Dendritic cell treated with granulocyte-macrophage colony-stimulating factor and Interleukin-4, amounts not matched to agents 40 ng/mL and 50 ng/mL, for 4 days (primary cell): ENCODE measurements around the gene IL15.

Experiments
- H3K27ac Mint-ChIP-seq: one replicate; pipeline ENCODE4 v1.8.0; 2022; ENCODE audit warnings: mild to moderate bottlenecking, mixed read lengths
- H3K27me3 Mint-ChIP-seq: one replicate; pipeline ENCODE4 v1.8.0; 2022; ENCODE audit warnings: mild to moderate bottlenecking, mixed read lengths
- H3K36me3 Mint-ChIP-seq: one replicate; pipeline ENCODE4 v1.8.0; 2022; ENCODE audit warnings: low read depth, mixed read lengths
- H3K4me1 Mint-ChIP-seq: one replicate; pipeline ENCODE4 v1.8.0; 2022; ENCODE audit warnings: low read depth, mixed read lengths
- H3K4me3 Mint-ChIP-seq: one replicate; pipeline ENCODE4 v1.8.0; 2022; ENCODE audit warnings: mild to moderate bottlenecking, moderate library complexity, mixed read lengths
- H3K9me3 Mint-ChIP-seq: one replicate; pipeline ENCODE4 v1.8.0; 2022; ENCODE audit warnings: mixed read lengths
- intact Hi-C: fragments of 100-400 bp; cut with micrococcal nuclease; formaldehyde crosslinking; loops from one replicate; pipeline ENCODE4 v1.15.0; 2022

Gene IL15

DNA sequence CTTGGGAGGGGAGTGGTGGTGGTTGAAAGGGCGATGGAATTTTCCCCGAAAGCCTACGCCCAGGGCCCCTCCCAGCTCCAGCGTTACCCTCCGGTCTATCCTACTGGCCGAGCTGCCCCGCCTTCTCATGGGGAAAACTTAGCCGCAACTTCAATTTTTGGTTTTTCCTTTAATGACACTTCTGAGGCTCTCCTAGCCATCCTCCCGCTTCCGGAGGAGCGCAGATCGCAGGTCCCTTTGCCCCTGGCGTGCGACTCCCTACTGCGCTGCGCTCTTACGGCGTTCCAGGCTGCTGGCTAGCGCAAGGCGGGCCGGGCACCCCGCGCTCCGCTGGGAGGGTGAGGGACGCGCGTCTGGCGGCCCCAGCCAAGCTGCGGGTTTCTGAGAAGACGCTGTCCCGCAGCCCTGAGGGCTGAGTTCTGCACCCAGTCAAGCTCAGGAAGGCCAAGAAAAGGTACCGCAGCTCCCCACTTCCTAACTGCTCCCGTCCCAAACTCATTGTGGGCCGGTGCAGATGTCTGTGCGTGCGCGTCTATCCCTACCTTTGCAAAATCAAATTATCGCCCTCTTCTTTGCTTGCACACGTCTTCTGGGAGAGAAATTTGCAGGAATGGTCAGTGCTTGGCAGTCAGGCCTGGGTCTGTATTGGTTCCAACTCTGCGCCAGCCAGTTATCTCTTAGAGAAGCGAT is 533 bp downstream of the IL15 start:
- no peaks in the 10 kb centered on the region for H3K9me3 Mint-ChIP-seq
- H3K4me1 Mint-ChIP-seq, result peaks cover 31% of the 10 kb centered on the region
- peaks cover 11% of the 10 kb centered on the region for H3K36me3 Mint-ChIP-seq
- peak overlapping the region; percentile 92 for H3K4me3 Mint-ChIP-seq
- intact Hi-C loops, result loop anchor here (5.0 to 10.0 kb wide), 4 partner anchors 70 to 842 kb away; no protein-coding TSS in a partner anchor
- peaks cover 24% of the 10 kb centered on the region for H3K27me3 Mint-ChIP-seq
- peak overlapping the region; percentile 92 for H3K27ac Mint-ChIP-seq

DNA sequence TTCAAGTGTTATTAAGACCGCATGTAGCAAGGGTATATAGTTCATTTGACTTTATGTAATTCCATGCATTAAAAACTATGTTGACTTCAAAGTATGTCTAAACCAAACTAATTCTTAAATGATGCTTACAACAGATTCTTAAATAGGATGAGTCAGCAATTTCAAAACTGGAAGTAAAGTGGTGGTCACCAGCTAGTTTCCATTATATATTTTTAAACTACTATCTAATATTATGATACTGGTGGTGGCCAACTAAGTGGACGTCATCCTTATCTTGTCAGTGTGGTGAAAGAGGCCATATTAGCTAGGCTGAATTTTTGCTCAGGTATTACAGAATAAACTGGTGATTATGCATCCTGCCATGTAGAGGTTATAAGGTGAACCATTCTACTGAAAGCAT is 1.2 kb downstream of the IL15 start:
- Mint-ChIP-seq H3K27ac (peak overlapping the region; percentile 92), H3K36me3 (peaks cover 11% of the 10 kb centered on the region), H3K9me3 (no peaks in the 10 kb centered on the region), H3K4me1 (peaks cover 37% of the 10 kb centered on the region), H3K4me3 (peak overlapping the region; percentile 92), H3K27me3 (peaks cover 24% of the 10 kb centered on the region)
- intact Hi-C loops, result loop anchor here (5.0 to 10.0 kb wide), 4 partner anchors 70 to 843 kb away; no protein-coding TSS in a partner anchor

GRCh38 chr4:141638230-141638629 is 1.8 kb downstream of the IL15 start:
- Mint-ChIP-seq H3K4me3 (peak overlapping the region; percentile 17), H3K27me3 (peaks cover 24% of the 10 kb centered on the region), H3K9me3 (no peaks in the 10 kb centered on the region), H3K27ac (no peak overlapping the region), H3K36me3 (peaks cover 11% of the 10 kb centered on the region), H3K4me1 (peaks cover 43% of the 10 kb centered on the region)
- intact Hi-C loops, result loop anchor here (5.0 to 10.0 kb wide), 4 partner anchors 69 to 843 kb away; no protein-coding TSS in a partner anchor

GRCh38 chr4:141640696-141641095 is 4.3 kb downstream of the IL15 start:
- Mint-ChIP-seq H3K27me3 (peaks cover 19% of the 10 kb centered on the region), H3K9me3 (no peaks in the 10 kb centered on the region), H3K4me1 (peaks cover 55% of the 10 kb centered on the region), H3K4me3 (peak overlapping the region; percentile 28), H3K36me3 (peaks cover 11% of the 10 kb centered on the region), H3K27ac (peak overlapping the region; percentile 41)
- intact Hi-C loops, result no loop called here

GRCh38 chr4:141642063-141642462 is 5.7 kb downstream of the IL15 start:
- Mint-ChIP-seq H3K4me1 (peaks cover 52% of the 10 kb centered on the region), H3K9me3 (no peaks in the 10 kb centered on the region), H3K27me3 (peaks cover 7% of the 10 kb centered on the region), H3K36me3 (peaks cover 1% of the 10 kb centered on the region), H3K27ac (peak overlapping the region; percentile 8), H3K4me3 (no peak overlapping the region)
- intact Hi-C loops, result no loop called here

GRCh38 chr4:141642711-141643110 is 6.3 kb downstream of the IL15 start:
- intact Hi-C loops, result no loop called here
- Mint-ChIP-seq H3K27ac (peak overlapping the region; percentile 8), H3K9me3 (no peaks in the 10 kb centered on the region), H3K27me3 (peaks cover 6% of the 10 kb centered on the region), H3K4me1 (peaks cover 54% of the 10 kb centered on the region), H3K36me3 (no peaks in the 10 kb centered on the region), H3K4me3 (no peak overlapping the region)

DNA sequence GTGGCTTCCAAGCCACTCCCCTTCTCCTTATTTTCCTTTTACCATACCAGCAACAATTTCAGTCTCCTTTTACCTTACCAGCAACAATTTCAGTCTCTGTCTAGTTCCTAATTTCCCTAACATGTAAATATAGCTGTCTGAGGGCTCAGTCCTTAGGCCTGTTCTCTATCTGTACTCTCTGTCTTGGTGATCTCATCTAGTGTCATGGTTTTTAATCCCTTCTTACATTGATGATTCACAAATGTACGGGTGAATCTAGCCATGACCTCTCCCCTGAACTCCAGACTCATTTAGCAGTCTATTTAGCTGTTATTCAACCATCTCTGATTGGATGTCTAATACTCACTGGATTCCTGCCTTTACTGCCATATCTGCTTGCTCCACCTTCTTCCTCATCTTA is 7.2 kb downstream of the IL15 start:
- H3K27ac Mint-ChIP-seq, result peak overlapping the region; percentile 8
- no peak overlapping the region for H3K4me3 Mint-ChIP-seq
- H3K9me3 Mint-ChIP-seq, result no peaks in the 10 kb centered on the region
- H3K36me3 Mint-ChIP-seq, result no peaks in the 10 kb centered on the region
- peaks cover 58% of the 10 kb centered on the region for H3K4me1 Mint-ChIP-seq
- intact Hi-C loops, result no loop called here
- H3K27me3 Mint-ChIP-seq, result peaks cover 3% of the 10 kb centered on the region

- no peaks in the 10 kb centered on the region for H3K36me3 Mint-ChIP-seq
- no peak overlapping the region for H3K4me3 Mint-ChIP-seq
- intact Hi-C loops, result no loop called here
- peaks cover 55% of the 10 kb centered on the region for H3K4me1 Mint-ChIP-seq
- H3K9me3 Mint-ChIP-seq, result no peaks in the 10 kb centered on the region
- H3K27ac Mint-ChIP-seq, result no peak overlapping the region
- peaks cover 3% of the 10 kb centered on the region for H3K27me3 Mint-ChIP-seq
These were observed 9.4 kb downstream of the IL15 start for GRCh38 chr4:141645611-141646340.

- intact Hi-C loops, result no loop called here
- Mint-ChIP-seq H3K4me3 (no peak overlapping the region), H3K9me3 (no peaks in the 10 kb centered on the region), H3K36me3 (no peaks in the 10 kb centered on the region), H3K4me1 (peaks cover 51% of the 10 kb centered on the region), H3K27me3 (peaks cover 3% of the 10 kb centered on the region), H3K27ac (no peak overlapping the region)
These were observed 10.6 kb downstream of the IL15 start for GRCh38 chr4:141646969-141647368.

DNA sequence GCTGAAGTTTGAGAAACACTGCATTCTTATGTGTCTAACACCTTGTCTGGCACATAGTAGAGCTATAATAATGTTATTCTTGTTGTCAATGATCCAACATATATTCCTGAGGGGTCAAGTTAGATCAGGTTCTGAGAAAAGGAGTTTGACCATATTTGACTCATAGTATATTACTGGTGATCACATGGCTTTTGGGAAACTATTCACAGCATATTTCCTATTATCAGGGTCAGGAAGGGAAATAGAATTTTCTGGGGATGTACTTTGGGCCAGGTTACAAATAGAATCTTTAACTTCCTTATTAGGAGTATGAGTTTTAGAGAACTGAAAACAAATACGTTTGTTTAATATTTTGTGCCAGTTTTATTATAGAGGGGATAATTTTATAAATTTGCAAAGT is 11.6 kb downstream of the IL15 start:
- H3K27ac Mint-ChIP-seq, result no peak overlapping the region
- no peaks in the 10 kb centered on the region for H3K36me3 Mint-ChIP-seq
- peaks cover 42% of the 10 kb centered on the region for H3K4me1 Mint-ChIP-seq
- H3K27me3 Mint-ChIP-seq, result peaks cover 3% of the 10 kb centered on the region
- no peaks in the 10 kb centered on the region for H3K9me3 Mint-ChIP-seq
- H3K4me3 Mint-ChIP-seq, result no peak overlapping the region
- intact Hi-C loops, result no loop called here

DNA sequence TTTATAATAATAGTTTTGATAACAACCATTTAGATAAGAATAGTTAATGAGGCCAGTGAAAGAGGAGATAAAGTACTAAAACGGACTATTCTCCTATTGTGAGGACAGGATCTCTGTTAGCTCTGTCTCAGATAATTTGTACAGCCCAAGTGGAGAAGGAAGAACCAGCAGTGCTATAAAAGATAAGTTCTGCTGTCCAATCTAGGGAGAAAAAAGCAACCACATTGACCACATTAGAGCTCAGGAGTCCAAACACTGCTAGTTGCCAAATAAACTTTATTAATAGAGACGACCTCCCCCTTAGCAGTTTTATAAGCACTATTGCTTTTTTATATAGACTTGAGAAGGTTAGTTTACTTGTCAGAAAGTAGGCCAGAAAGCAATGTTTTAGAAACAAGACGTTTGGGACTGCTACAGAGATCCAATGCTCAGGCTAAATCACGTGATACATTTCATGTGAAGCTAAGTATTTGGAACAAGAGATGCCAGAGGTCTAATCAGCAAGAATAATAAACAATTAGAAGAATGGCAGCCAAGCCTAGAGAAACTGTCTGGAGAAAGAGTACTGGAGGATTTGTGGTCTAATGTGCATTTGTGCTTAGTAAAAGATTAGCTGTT is 15.9 kb downstream of the IL15 start:
- Mint-ChIP-seq H3K4me3 (no peak overlapping the region), H3K36me3 (no peaks in the 10 kb centered on the region), H3K9me3 (no peaks in the 10 kb centered on the region), H3K27me3 (no peaks in the 10 kb centered on the region), H3K27ac (no peak overlapping the region), H3K4me1 (peaks cover 34% of the 10 kb centered on the region)
- intact Hi-C loops, result no loop called here

DNA sequence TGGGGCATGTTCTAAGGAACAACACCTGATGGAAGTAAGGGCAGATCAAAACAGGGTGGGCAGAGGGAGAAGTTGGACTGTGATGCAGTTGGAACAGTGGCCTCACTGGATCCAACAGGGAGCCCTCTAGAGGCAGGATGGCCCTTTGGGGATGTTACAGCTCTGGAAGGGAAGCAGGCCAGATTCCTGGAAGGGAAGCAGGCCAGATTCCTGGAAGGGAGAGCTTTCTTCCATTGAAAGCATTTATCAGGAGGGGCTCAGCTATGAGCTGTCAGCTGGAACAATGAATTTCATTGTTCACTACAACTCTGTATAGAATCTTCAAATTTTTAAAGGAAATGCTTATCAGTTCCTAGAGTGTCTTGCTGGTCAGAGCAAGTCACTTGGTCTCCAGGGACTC is 17.7 kb downstream of the IL15 start:
- H3K4me3 Mint-ChIP-seq, result no peak overlapping the region
- no peaks in the 10 kb centered on the region for H3K27me3 Mint-ChIP-seq
- H3K9me3 Mint-ChIP-seq, result no peaks in the 10 kb centered on the region
- no peak overlapping the region for H3K27ac Mint-ChIP-seq
- peaks cover 24% of the 10 kb centered on the region for H3K4me1 Mint-ChIP-seq
- intact Hi-C loops, result no loop called here
- no peaks in the 10 kb centered on the region for H3K36me3 Mint-ChIP-seq

DNA sequence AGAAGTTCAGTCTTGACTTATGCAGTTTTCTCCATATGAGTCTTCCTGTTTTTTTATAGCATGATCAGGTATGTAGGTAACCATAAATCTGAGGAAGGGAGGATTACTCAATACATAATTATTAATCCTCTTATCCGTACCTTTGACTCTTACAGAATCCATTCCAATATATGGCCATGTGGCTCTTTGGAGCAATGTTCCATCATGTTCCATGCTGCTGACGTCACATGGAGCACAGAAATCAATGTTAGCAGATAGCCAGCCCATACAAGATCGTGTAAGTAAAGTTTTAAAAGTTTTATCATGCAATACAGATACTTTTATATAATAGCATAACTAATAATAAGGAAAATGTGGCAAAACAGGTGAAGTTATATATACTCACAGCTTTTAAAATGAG is 19.6 kb downstream of the IL15 start:
- intact Hi-C loops, result no loop called here
- Mint-ChIP-seq H3K9me3 (no peaks in the 10 kb centered on the region), H3K27me3 (no peaks in the 10 kb centered on the region), H3K27ac (no peak overlapping the region), H3K4me1 (peaks cover 22% of the 10 kb centered on the region), H3K36me3 (no peaks in the 10 kb centered on the region), H3K4me3 (no peak overlapping the region)

DNA sequence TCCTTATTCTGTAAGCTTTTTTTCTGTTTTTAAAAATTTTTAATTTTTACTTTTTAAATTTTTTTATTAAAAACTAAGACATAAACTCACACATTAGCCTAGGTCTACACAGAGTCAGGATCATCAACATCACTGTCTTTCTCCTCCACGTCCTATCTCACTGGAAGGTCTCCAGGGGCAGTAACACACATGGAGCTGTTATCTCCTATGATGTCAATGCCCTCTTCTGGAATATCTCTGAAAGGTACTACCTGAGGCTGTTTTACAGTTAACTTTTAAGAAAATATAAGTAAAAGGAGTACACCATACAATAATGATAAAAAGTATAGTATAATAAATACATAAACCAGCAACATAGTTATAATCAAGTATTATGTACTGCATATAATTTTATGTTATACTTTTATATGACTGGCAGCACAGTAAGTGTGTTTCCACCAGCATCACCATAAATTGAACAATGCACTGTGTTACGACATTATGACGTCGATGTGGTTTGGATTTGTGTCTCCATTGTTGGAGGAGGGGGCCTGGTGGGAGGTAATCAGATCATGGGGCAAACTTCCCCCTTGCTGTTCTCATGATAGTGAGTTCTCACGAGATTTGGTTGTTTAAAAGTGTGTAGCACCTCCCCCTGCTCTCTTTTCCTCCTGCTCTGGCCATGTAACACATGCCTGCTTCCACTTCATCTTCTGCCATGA is 21.3 kb downstream of the IL15 start:
- Mint-ChIP-seq H3K27me3 (no peaks in the 10 kb centered on the region), H3K9me3 (peaks cover 10% of the 10 kb centered on the region), H3K27ac (no peak overlapping the region), H3K4me3 (no peak overlapping the region), H3K4me1 (peaks cover 22% of the 10 kb centered on the region), H3K36me3 (no peaks in the 10 kb centered on the region)
- intact Hi-C loops, result no loop called here
